NT2/D1 (cell line): Measurements from ENCODE around the gene IRGC.

ENCODE experiments used
- YY1 ChIP-seq: IDR thresholded peaks from 2 replicates; pipeline ENCODE4 v1.6.1; 2011; ENCODE audit not compliant: insufficient read length, insufficient read depth
- ZNF274 ChIP-seq: IDR thresholded peaks from 2 replicates; pipeline ENCODE4 v1.6.1; 2011; ENCODE audit warnings: mild to moderate bottlenecking, low read depth, low read length

- TF ChIP-seq YY1 (no peak), ZNF274 (no peak)
Observed at GRCh38 chr19:43707158-43707712, 8.6 kb upstream of the IRGC start.
